Measurements from ENCODE around the gene EBF3. TPM values are rescaled to one million over a fixed set of nuclear protein-coding genes. Genes with fewer than 3 reads are reported as not detected.

The EBF3 gene
- total RNA-seq, 1 experiment from 2014 or later, result not detected

DNA sequence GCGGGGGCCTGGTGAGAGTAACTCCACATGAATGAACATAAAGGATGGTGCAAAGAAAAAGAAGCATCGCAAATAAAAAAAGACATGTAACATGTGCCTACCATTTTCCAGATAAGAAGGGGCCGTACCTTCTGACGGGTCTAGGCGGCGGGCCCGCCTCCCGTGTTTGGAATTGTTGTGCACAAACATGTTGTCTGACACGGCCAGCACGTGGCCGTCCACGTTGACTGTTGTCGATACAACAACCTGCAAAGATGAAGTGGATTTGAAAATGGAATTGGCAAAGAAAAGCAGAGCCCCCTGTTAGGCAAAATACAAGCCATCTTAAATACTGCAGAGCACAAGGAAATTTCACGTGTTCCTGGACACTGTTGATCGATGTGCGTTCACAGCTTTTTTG lies 90.7 kb downstream of the EBF3 start:
- no peak for DNase-seq (ENCODE audit: low spot score)

DNA sequence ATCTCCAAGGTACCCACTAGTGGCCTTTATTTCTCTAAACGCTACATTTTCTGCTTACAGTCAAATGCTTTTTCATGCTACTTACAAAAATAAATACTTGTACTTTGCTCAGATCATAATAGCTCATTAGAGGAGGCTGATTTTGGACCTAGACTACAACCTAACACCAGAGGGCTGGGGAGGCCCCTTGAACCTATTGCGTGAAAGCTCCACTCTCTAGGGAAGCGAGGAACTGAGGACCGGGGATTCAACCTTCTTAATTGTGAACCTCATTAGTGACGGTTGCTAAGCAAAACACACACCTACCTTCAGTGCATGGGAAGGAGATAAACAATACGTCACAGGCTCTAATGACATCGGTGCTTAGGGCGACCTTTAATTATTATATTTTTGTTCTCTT lies 92.1 kb downstream of the EBF3 start:
- no peak for DNase-seq (ENCODE audit: low spot score)

DNA sequence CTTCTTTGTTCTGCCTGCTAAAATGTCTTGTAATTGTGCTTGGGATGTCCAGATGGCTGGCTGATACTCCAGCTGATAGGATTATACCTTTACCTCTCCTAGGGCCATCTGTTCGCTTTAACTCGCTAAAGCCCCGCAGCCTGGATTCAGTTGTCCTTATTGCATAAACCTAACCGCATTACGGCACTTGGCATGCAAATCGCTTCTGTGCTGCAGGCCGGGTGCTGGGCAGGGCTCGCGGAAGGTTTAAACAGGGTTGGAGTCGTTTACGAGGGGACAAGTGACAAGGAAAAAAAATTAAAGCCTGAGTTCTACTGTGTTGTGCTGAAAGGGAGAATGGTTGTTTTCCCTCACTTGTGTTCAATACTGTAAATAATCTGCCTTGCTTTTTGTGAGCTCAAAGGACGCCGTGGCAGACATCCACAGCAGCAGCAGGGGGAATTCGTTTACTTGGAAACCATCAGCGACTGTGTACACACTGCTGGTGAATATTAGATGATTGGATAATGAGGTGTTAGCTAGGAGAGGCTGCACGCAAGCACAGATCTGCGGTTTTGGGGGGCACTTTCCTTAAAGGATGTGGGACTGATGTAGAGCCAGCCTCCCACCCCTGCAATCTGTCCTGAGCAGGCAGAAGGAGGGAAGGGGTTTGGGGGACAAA lies 93.0 kb downstream of the EBF3 start:
- no peak for DNase-seq (ENCODE audit: low spot score)

DNA sequence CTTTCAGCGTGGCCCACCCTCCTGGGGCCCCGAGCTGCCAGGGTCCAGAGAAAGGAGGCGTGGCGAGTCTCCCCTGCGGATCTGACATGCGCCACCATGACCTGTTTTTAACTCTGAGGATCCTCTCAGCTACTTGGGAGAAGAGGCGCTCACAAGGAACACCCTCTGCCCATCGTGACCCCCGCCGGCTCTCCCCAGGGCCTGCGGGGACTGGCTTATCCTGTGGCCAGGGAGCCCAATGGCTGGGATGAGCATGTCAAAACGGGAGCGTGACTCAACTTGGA lies 93.7 kb downstream of the EBF3 start:
- no peak for DNase-seq (ENCODE audit: low spot score)

DNA sequence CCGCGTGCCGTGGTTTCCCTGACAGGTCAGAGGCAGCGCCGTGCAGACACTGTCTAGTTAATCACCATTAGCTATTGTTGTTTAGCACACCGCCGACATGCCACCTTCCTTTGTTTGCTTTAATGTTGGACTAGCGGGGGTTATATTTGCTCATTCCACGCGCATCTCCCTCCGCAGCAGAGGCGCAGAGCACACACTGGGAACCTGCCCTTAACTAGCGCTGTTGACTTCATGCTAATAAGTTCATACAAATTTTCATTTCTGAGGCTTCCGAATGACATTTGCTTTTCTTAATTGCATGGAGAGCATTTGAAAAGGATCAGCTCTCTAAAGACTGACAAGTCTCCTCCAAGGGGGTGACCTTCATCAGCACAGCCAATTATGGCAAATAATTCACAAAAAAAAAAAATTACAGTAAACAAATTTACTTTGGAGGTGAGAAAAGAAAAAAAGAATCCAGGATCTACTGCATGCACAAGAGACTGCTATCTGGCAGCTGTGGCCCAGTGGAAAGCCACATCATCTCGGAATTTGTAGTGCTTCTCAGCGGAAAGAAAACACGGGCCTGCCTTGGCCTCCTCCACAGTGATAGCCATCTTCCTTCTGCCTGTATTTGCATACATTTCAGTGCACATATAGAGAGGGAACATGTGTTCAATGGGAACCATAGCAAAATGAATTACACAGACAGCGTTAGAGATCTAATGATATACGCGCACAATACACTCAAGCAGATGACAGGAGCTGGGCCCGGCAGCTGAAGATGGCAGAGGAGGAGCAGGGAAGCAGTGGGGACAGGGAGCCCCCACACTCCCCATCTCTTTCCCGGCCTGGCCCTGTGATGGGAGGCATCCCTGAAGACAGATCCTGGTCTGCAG lies 94.2 kb downstream of the EBF3 start:
- no peak for DNase-seq (ENCODE audit: low spot score)

DNA sequence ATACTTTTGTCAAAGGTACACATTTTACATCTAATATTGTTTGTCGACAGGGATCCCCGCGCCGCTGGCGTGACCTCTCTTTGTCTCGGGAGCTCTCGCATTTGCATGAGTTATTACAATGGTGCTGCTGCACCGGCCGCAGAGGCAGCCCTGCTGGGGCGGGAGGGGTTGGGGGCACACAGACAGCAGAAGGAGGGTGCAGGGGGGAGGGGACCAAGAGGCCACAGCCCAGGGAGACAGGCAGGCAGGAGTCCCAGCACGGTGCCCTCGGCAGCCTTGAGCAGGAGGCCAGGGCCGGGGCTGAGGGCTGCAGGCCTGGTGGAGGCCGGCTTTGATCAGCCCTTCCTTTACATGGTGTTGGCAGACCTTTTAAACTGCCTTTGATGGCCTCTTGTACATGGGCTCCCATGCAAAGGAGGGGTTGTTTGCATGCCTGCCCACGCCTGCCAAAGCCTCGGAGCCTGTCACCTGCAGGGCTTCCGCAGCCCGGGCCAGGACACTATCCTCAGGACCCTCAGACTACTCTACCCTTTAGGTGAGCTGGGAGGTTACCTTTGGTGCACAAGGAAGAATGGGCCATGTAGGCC lies 95.5 kb downstream of the EBF3 start:
- DNase-seq (ENCODE audit: low spot score), result no peak

DNA sequence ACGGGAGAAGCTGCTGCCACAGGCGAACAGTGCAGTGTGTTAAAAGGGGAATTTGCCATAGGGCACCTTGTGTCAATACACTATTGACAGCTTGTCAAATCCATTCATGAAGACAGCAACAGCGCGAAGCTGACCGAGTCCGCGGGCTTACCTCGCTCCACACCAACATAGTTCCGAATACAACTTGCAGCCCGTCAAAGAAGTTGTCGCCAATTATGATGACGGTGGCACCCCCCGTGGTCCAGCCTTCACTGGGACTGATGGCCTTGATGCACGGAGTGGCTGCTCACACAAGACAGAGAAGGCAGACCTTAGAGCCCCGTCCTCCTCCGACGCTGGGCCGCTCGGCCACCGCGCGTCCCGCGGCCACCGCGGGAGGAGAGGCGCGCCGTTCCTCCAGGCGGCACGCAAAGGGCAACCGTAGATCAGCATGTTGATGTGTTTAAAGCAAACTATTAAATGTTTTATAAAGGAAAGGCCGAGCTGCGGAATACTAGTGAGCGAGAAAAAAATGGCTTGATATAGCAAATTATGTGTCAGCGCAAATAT lies 96.4 kb downstream of the EBF3 start:
- DNase-seq (ENCODE audit: low spot score), result no peak

DNA sequence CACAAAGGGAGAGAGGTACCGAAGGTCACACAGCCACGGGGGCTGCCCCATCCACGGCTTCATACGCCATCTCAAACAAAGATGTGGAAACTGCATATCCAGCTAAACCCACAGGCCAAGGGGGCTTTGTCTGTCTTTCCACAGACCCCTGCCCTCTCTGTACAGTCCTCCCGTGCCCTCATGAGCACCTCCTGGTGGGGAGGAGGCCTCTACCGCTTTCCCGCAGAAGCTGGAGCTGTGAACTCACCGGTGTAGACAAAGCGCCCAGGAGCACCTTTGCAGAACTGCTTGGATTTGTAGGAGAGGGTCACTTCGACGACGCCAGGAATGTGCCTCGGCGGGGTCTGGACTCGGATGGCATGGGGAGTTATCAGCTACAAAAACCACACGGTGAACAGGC lies 97.2 kb downstream of the EBF3 start:
- DNase-seq (ENCODE audit: low spot score), result no peak

DNA sequence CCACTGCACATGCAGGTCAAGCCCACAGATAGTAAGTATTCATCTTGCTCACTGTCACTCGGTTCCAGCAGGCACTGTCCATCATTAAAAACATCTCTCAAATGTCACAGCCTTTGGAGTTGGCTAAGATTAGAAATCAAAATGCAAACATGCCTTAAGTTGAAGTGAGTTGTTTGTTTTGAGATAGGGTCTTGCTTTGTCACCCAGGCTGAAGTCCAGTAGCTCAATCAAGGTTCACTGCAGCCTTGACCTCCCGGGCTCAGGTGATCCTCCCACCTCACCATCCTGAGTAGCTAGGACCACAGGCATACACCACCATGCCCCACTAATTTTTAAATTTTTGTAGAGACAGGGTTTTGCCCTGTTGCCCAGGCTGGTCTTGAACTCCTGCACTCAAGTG lies 98.1 kb downstream of the EBF3 start:
- no peak for DNase-seq (ENCODE audit: low spot score)

DNA sequence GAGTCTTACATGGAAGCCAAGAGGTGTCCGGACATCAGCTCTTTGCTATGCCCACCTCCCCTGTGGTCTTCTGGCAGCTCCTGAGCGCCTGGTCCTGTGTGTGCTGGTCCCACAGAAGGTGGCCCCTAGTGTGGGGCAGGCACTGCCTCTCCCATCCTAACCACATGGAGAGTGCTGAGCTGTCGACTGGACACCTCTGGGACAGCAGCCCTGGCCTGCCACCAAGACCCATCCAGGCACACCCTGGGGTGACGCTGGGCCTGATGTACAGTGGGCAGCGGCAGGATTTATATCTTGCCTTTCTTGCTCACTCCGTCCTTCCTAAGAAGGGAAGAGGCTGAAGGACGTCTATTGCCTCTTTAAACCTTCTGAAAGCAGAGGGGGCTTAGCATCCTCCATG lies 98.7 kb downstream of the EBF3 start:
- no peak for DNase-seq (ENCODE audit: low spot score)

DNA sequence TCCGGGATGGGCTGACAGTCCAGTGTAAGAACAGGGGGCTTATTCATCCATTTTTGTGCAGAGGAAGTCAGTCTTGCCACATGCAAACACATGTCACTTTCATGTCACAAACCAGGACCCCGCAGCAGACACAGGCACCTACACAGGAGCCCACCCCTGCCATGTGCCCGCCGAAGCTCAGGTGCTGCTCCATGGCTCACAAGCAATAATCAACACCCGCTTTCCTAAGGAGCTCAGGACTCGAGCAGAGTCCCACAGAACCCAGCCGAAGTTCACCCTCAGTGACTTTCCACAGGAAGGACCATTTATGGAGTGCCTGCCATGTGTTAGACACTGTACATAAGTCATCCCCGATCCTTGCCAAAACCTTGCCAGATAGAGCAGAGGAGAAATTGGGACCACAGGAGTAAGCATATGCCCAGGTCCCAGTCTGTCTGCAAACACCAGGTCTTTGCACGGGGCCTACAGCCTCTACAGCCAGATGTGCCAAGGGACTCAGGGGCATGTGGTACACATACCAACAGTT lies 99.4 kb downstream of the EBF3 start:
- DNase-seq (ENCODE audit: low spot score), result no peak

DNA sequence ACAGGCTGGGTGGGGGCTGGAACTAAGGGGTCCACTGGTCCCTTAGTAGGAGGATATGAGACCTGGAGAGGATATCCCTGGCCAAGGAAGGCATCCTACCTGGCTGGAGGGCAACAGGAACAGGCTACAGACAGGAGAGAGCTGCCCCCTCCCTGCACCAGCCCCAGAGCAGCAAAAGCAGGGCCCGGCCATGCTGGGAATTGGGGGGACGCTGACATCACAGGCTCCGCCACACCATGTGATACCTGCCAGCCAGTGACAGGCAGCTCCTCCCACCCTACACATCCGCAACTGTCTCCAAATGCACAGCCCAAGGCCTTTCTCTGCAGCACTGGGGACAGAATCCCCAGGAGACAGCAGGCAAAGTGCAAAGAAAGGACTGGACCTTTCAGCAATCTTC lies 100.0 kb downstream of the EBF3 start:
- DNase-seq (ENCODE audit: low spot score), result no peak

DNA sequence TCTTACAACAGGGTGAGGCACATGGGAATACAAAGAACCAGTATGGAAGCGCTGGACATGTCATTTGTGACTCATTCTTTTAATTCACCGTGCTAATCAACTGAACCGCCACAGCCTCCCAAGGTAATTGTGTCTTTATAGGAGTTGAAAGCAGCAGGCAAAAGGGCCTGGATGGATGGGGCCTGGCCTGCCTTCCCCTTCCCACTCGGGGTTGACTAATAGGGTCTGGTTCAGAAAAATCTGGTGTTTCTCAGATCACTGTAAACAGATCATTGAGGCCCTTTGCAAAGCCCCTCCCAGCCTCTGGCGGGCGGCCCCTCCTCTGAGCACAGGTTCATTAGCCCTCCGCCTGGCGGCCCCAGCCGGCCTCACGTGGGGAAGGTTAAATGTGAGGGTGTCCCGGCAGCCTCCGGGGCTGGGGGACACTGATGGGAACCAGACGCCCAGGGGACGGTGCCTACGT lies 100.8 kb downstream of the EBF3 start:
- DNase-seq (ENCODE audit: low spot score), result no peak

DNA sequence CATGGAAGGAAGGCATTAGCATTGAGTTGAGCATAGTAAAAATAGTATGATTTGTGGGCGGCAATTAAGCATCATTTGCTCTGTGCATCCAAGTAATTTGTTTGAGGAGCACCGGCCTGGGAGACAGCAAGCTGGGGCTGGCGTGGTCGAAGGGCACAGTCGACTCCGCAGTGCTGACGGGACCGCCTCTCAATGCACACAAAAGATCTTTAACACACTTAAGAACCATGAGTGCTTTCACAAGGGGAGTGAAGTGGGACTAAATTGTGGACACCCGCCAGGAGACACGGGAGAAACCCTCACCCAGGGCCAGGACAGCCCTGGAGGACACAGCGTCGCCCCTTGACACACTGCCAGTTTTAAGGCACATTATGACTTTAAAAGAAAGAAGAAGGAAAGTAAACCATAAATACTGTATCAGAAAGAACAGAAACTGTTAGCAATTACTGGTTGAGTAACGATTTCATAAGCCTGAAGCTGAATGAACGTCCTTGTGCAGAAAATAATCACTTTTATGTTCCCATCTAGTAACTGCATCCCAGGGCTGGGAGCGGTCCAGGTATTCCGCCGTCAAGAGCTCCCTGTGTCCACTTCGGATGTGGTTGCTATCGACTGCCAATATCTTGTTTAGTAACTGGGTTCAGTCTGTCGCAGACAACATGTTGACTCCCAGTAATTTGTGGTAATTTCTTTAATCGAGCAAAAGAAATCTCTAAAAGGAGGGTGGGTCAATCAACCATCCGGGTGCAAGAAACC lies 102.1 kb downstream of the EBF3 start:
- no peak for DNase-seq (ENCODE audit: low spot score)

DNA sequence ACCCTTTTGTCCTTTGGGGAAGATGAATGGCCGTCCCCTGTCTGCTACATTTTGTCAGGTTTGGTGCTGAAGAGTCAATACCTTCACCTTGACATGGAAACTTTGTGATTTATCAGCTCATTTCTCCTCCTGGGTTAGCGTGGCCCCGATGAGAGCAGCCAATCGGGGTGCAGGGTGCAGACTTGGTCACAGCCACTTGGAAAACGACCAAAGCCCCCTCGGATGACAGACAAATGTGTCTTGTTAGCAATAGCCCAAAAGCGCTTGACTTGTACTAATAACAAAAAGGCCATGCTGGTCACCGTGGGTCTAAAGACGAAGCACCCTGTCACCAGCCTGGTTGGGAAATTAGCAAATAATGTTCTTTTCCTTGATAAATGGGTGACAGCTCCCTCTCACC lies 103.7 kb downstream of the EBF3 start:
- no peak for DNase-seq (ENCODE audit: low spot score)

DNA sequence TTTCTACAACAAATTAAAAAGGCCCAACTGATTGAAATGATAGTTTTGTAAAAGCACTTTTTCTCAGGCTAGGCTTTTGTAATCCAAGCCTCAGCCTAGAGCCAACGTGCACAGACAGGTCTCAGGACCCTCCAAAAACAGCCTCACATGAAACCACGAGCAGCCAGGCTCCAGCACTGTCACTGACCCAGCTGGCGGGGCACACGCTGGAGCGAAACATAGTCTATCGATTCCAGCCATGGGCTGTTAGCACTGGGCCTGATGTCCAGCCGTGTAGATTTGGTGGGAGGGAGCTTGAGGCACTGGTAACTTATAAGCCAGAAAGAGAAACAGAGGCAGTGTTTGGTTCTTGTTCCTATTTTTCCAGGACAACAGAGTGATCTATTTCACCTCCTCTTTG lies 104.5 kb downstream of the EBF3 start:
- no peak for DNase-seq (ENCODE audit: low spot score)

DNA sequence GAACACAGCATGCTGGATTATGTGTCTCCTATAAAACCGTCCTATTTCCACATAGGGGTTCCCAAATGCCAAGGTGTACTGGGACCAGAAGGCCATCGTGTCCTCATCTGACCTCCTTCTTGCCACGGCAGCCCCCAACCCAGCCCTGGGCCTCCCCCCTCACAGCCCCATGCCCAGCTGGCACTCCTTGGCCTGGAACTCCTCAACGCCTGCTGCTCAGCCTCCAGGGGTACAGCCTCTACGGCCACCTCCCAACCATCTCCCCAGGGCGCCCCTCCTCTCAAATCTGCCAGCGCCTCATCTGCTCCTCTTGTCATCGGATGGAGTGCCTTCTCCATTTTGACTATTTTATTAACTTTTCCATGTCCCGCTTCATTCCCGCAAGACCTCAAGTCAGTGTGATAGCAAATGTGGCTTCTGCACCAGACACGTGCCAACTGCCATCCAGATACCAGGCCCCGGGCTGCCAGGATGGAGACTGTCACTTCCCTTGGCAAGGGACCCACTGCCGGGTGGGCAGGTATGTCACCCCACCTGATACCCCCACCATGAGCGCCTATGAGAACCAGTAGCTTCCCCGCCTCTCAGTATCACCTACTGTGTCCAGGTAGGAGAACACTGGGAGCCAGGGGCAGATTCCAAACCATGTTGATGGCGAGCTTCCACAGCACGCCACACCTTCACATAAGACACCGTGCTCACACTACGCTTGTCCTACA lies 106.7 kb downstream of the EBF3 start:
- no peak for DNase-seq (ENCODE audit: low spot score)

DNA sequence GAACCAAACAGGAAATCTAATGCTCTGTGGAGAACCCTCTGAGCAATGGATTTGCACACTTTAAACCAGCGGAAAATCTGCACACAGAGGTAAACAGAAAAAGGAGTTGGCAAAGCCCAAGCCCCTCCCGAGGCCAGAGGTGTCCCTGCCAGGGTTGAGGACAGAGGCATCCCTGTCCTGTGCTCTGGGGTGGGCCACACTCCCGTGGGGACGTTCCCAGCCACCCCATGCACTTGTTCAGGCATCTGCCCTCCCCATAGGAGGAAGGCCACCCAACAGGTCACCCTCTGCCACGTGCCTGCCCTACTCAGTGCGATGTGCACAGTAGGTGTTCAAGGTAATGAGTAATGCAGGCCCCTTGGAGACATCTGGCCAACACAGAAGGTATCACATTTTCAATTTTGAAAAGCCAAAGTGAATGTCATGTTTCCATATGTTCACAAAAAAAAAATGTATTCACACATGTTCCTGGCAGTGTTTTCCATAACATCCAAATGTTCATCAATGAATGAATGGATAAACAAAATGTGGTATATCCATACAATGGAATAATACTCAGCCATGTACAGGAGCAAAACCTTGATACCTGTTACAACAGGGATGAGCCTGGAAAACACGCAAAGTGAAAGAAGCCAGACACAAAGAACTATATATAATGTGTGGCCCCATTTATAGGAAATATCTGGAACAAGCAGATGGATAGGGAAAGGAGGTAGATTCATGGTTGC lies 108.1 kb downstream of the EBF3 start:
- DNase-seq (ENCODE audit: low spot score), result no peak

DNA sequence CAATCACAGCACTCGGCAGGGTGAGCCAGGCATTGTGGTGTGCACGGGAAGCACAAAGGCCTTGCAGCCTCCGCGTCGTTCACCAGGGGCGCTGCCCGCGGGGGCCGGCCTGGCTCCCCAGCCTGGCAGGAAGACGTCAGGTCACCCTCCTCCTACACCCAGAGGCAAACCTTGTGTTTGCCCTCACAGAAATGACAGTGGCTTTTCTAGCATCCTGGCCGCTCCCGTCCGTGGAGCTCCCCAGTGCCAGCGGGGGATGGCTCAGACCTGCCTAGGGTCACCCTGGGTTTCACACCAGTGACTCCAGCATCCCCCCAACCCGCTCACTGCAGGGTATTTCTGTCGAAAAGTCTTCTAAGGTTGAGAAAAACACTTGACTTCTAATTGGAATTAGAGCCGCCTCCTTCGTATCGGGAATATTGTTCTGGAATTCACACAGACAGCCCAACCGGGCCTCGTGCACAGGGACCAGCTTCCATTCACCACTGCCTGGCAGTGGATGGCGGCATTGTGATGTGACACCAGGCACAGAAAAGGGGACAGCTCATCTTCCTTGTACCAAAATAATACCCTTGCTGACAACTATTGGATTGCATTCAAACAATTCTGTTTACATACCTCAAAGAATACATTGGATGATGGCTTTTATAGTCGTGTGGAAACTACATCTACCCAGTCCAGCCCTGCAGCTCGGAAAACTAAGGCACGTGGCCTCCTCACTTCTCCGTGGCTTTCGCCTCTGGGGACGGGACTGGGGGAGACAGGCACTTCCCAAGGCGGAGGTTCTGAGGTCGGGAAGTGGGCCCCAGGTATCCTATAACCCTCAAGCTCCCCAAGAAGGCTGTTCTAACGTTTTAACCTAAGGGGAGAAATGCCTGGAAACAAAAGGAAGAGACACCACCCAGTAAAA lies 109.0 kb downstream of the EBF3 start:
- DNase-seq (ENCODE audit: low spot score), result no peak
